ENCODE data around the gene C10orf143.
"Not testable (repeated sequence)": the region's sequence is repeated elsewhere in the genome, so short reads cannot be mapped to it uniquely, and the experiment has no call there.

C10orf143 gene

DNA sequence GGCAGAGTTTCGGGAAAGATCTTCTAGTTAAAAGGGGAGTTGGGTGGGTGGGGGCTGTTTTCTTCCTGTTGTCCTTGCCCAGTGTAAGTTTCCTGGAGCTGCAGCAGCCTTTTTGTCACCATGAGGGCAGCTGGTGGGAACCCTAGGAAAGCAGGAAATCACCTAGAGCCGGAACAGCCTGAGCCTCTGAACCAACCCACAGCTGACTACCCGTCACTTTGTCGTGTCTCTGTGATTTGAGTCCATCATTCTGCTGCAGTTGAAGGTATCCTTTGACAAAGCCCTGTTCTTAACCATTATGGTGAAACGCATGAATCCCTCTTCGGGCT, 1.2 kb upstream of the C10orf143 start:
- no peak for DNase-seq (ENCODE audit: low read depth in 3 of 3, low spot score in 1 of 3)

DNA sequence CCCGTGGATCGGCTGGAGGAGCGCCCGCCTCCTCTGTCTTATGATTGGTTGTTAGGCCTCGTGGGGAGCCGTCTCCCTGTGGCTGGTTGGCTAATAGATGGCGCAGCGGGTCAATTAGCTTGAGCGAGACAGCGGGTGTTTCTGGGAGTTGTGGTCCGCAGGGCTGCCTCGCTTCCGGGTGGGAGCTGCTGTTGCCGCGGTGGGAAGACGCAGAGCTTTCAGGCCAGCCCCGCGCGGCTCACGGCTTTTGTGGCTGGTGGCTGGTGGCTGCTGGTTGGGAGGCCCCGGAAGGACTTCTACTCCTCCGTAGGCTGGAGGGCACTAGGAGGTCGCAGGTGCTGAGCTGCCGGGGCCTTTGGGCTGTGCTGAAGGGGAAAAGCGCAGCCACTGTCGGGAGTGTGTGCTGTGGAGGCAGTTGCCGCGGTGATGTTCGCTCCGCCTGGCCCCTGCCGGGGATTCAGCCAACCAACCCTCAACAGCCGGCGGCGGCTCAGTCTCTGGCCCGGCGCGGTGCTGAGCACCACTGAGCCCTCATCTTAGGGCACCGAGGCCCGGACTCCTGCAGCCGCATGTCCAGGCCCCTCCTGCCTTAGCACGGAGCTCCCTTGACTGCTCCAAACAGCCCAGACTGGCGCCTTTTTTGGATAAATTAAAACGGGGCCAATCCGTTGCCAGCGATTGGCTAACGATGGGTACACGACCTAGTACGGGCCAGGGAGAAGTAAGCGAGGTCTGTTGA, 652 bp upstream of the C10orf143 start:
- DNase-seq (ENCODE audit: low read depth in 3 of 3, low spot score in 1 of 3) = peak; percentile 80 to 84 (median 83)

DNA sequence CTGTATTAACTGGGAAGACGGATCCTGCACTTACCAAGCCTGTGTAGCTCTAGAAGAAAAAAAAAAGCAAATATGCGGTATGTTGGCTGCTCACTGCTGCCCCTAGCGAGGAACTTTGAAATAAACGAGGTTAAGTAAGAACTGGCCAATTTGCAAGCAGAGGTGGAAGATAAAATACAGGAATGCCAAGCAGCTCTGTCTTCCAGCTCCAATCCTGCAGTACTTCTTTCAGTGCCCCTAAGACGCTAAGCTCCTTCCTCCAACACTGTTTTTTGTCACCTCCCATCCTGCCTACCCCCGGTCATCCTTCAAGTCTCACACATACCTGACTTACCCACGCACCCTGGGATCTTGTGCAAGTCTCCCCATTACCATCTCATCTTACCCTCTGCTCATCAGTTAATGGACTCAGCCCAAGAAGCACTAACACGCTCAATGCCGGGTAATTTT, 809 bp downstream of the C10orf143 start:
- peak; percentile 30 to 40 (median 39) for DNase-seq (ENCODE audit: low read depth in 3 of 3, low spot score in 1 of 3)

DNA sequence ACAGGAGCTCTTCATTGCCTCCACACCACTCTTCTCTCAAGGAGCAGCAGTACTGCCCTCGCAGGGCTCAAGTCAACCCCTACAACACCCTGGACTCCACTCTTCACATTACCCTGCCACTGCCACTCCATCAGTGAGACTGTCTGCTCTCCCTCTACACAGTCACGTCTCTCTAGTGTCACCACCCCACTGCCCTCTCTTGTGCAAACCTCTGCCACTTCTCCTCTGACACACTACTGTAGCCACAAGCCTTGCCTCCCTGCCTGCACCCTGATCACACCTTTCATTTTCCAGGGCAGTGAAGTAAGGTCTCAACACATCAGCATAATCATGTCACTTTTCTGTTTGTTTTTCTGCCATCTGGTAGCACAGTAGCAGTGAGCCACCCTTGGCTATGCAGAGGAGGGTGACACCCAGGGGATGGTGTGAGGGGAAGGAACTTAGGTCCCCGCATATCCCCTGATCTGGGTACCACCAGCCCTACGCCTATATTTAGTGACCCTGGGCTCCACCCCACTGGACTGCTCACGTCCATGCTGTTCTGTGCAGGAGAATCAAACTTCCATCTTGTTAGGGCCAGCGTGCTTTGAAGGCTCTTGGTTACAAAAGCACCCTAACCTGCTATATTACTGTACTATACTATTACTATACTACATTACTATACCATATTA, 1.6 kb downstream of the C10orf143 start:
- no peak for DNase-seq (ENCODE audit: low read depth in 3 of 3, low spot score in 1 of 3)

DNA sequence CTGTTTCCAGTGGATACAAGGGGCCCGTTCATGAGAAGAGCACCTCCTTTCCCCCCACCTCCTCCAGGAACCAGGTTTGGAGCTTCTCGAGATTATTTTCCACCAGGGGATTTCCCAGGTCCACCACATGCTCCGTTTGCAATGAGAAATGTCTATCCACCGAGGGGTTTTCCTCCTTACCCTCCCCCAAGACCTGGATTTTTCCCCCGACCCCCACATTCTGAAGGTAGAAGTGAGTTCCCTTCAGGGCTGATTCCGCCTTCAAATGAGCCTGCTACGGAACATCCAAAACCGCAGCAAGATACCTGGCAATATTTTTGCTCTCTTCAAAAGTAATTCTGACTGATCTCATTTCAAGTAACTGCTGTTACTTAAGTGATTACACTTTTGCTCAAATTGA, 2.5 kb downstream of the C10orf143 start:
- DNase-seq (ENCODE audit: low read depth in 3 of 3, low spot score in 1 of 3) = not testable (repeated sequence)

DNA sequence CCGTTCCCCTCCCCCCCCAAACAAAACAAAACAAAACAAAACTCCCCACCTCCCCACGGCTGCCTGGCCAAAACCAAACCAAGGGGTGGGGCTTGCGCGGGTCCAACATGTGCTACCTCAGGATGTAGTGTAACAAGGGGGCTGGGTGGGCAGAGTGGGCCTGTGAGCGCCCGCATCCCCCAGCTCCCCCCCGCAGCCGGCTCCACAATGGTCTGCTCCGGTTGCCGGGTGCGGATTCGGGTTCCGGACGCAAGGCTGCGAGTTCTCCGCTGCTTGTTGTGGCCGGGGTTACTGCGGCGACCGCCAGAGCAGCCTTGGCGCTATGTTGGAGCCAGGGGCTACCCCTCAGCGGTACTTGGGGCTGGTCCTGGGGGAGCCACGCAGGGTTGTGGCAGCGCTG, 4.9 kb downstream of the C10orf143 start:
- DNase-seq (ENCODE audit: low read depth in 3 of 3, low spot score in 1 of 3) = no peak

DNA sequence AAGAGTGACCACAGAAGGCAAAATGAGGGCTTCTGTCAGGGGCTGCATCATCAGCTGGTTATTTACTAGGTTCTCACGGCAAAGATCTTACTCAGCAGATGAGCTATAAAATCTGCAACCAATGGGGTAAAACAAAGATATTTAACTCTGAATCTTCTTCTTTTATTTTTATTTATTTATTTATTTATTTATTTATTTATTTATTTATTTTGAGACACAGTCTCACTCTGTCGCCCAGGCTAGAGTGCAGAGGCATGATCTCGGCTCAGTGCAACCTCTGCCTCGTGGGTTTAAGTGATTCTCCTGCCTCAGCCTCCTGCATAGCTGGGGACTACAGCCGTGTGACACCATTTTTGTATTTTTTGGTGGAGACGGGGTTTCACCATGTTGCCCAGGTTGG, 11.3 kb downstream of the C10orf143 start:
- no peak for DNase-seq (ENCODE audit: low read depth in 3 of 3, low spot score in 1 of 3)

DNA sequence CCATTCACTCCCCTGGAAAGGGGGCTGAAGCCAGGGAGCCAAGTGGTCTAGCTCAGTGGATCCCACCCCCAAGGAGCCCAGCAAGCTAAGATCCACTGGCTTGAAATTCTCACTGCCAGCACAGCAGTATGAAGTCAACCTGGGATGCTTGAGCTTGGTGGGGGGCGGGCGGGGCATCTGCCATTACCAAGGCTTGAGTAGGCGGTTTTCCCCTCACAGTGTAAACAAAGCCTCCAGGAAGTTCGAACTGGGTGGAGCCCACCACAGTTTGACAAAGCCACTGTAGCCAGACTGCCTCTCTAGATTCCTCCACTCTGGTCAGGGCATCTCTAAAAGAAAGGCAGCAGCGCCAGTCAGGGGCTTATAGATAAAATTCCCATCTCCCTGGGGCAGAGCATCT, 20.1 kb downstream of the C10orf143 start:
- not testable (repeated sequence) for DNase-seq (ENCODE audit: low read depth in 3 of 3, low spot score in 1 of 3)

DNA sequence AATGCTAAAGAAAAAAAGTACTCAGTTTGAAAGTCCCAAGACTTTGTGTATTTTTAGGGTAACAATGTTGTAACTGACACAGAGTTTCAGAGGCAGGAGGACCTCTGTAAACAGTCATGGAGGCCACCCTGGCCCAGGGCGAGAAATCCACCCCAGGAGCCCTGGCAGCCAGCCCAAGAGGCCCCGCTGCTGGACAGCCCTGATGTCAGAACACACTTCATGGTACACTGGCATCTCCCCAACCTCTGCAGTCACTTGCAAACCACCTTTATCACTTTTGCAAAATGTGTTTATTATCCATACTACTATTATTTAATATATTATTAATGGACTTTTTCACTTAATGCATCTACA, 30.2 kb downstream of the C10orf143 start:
- no peak for DNase-seq (ENCODE audit: low read depth in 3 of 3, low spot score in 1 of 3)

DNA sequence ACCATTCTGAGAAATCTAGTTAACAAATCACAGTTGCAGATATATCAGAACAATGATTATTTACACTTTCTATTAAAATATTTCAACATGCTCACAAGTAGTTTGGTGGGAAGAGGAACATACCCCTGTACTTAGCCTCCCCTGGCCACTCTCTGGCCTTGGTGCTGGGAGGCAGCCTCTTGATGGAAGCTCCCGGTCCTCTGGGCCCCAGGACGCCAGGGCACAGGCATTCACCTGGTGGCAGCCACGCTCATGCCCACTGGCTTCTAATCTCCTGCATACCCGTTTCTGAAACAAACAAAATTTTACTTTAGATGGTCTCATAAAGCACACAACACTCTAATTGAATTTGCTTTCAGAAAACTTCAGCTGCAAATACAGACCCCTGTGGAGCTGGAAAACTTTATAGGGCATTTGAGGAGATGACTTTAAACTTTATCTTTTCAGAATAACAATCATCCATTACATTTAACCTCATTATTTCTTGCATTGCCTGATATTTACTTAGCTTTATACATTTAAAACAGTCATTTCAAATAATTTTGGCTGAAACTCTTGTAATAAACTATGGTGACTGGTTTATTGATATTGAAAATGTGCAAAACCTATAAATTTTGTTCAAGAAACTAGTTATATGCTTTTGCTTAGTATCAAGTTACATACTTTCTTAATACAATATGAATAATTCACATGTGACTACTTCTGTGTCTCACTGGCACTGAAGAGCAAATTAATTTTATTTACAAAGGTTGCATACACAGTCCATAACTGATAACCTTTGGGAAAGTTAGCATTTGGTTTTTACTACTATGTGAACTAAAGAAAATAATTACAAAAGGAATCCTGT, 30.8 kb downstream of the C10orf143 start:
- DNase-seq (ENCODE audit: low read depth in 3 of 3, low spot score in 1 of 3) = no peak

DNA sequence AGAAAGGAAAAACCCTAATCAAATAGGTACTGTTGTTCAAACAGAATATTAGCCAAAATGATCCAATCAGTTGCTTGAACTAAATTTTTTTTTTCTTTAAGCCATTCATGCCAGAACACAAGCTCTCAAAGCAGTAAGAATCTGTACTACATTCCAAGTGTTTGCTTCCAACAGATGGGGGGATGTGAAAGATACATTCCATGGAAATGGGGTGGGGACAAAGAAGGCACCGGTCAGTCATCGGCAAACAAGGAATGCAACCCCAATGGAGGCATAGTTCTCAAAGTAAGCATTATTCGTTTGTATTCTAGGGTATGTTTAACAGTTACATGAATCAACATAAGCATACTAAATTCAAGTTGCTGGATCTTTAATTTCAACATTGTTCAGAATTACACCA, 32.5 kb downstream of the C10orf143 start:
- no peak for DNase-seq (ENCODE audit: low read depth in 3 of 3, low spot score in 1 of 3)

DNA sequence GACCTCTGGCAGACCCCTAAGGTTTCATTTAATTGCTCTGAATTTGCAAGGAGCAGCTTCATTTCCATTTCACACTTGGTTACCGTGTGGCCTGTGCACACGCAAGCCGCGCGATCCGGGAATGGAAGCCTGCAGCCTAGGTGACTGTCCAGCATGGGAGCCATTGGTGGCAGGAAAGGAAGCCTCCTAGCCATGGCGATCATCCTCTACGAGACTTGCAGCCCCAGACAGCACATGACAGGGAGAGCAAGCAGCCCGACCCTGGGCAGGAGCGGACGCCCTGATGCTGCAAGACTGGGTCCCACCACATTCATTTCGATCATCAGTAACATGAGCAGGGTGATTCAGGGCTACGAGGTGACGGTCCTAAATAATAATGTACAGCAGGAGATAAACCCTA, 33.9 kb downstream of the C10orf143 start:
- DNase-seq (ENCODE audit: low read depth in 3 of 3, low spot score in 1 of 3) = no peak

DNA sequence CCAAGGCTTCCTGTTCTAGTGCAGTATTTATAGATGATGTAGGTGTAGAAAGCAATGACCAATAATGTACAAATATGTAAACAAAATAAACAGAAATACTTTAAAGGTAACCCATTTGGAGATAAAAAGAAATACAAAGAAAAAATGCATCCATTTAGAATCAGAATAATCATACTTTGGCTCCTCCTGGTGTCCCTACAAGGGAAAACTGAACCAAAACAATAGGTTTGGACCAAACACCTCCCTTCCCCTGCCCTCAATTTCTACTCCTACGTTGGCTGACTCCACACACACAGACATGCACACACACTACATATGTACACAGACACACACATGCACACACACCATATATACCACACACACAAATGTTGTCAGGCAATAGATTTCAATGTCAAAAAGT, 36.0 kb downstream of the C10orf143 start:
- DNase-seq (ENCODE audit: low read depth in 3 of 3, low spot score in 1 of 3) = no peak

DNA sequence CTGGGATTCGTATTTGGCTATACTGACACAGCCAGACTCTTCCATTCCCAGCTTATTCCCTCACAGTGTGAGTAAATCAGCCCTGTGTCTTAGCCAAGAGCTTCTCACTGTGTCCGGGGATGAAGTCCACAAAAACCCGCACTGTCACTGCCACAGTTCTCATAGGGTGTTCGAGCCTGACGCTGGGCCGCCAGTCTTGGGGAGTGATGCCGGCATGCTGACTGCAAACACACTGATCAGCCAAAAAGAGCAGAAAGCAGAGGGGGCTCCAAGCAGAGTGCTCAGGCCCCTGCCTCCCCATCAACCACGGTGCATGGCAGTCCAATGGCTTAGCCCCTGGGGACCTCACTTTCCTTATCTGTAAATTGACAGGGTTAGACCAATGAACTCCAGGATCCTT, 36.7 kb downstream of the C10orf143 start:
- no peak for DNase-seq (ENCODE audit: low read depth in 3 of 3, low spot score in 1 of 3)

DNA sequence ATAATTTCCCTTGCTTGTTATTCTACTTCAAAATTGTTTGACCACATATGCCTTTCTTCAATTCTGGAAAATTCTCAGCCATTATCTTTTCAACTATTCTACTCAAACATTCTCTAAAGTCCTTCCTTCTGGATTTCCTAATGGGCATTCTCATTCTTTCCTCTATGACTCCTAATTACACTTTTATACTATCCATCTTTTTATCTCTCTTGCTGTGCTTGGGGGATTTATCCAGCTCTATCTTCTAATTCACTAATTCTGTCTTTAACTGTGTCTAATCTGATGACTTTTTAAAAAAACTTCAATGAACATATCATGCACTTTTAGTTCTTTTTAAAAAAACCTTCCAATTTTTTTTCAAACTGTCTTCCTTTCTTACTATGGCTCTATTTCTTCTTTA, 38.4 kb downstream of the C10orf143 start:
- DNase-seq (ENCODE audit: low read depth in 3 of 3, low spot score in 1 of 3) = no peak

DNA sequence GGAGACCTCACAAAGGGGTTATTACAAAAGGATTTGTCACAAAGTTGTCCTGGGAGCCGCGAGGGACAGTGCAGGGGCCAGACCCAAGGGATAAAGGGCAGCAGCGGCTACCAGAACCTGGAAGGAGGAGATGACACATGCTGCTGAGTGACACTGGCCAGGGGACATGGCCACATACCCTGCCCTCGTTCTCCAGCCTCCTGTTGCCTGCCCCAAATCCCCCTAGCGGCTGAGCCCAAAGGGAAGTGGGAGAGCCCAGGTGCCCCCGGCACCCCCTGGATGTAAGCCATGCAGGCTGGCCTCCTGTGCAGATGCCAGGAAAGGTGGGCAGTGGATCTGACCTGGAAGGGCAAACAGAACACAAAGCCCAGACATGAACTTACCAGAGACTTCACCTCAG, 42.7 kb downstream of the C10orf143 start:
- no peak for DNase-seq (ENCODE audit: low read depth in 3 of 3, low spot score in 1 of 3)

DNA sequence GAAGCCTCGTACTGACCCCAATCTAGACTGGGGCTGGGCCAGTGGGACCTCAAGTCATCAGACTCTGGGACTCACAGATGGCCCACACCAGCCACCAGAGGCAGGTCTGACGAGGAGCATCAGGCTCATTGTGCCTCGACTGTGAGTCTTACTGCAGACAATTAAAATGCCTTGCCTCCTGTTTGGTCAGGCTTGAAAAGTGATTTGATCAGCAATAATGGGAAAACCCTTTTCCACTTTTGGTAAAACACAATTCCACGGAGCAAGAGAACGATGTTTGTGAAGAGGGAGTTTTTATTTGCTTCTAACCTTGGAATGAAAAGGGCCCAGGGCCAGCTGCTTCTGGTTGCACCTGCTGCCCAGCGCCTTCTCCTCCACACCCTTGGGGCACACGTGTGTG, 43.9 kb downstream of the C10orf143 start:
- DNase-seq (ENCODE audit: low read depth in 3 of 3, low spot score in 1 of 3) = no peak

DNA sequence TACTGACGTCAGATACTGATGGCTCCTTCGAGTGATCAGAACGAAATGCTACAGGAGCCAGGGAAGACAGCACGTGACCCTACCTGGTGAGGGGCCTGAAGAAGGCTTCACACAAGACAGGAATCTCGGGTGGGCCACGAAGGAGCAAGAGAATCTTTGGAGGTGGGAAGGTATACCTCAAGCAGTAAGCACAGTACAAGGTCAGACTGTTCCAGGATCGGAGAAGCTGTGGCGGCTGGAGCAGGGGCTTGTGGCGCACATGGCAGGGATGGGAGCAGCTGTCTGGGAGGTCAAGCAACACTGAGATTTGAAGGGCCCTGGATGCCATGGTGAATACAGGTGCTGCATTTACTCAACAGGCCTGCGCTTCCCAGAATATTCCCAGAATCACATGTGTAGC, 45.4 kb downstream of the C10orf143 start:
- no peak for DNase-seq (ENCODE audit: low read depth in 3 of 3, low spot score in 1 of 3)

DNA sequence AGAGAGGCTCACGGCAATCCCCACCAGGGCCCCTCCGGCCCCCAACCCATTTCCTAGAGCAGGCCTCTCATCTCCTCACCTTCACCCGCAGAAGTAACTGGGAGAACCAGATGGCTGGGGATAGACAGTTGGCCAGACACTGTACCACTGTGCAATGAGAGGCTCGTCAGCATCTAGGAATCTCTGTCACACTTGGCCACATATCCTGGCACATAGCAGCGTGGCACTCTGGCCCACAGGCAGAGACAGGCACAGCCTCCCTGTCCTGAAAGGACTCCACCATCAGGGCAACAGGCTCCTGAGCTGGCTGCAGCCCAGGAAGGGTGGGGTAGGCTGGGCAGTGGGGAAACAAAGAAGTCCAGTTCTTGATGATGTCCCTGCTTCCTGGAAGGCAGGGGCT, 45.8 kb downstream of the C10orf143 start:
- no peak for DNase-seq (ENCODE audit: low read depth in 3 of 3, low spot score in 1 of 3)

DNA sequence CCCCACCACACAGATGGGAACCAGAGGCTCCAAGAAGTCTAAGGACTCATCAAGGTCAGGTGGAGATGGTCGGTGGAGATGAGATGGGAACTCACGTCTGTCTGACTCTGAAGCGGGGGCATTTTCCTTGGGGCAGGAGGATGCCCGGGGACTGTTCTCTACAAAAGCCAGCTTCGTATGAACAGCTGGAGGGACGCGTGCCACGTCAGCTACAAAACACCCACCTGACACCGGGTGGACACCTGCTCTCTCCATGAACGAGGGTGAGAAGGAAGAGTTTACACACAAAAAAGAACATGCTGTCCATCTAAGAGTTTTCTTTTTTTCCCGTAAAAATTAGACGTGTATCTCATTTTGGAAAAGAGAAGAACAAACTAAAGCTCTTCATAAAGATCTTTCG, 47.7 kb downstream of the C10orf143 start:
- DNase-seq (ENCODE audit: low read depth in 3 of 3, low spot score in 1 of 3) = no peak

DNA sequence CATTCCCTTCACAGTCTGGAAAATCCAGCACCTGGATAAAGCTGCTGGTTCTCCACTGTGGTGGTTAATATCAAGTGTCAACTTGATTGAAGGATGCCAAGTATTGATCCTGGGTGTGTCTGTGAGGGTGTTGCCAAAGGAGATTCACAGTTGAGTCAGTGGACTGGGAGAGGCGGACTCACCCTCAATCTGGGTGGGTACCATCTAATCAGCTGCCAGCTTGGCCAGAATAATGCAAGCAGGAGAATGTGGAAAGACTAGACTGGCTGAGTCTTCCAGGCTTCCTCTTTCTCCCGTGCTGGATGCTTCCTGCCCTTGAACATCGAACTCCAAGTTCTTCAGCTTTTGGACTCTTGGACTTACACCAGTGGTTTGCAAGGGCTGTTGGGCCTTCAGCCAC, 48.4 kb downstream of the C10orf143 start:
- no peak for DNase-seq (ENCODE audit: low read depth in 3 of 3, low spot score in 1 of 3)

DNA sequence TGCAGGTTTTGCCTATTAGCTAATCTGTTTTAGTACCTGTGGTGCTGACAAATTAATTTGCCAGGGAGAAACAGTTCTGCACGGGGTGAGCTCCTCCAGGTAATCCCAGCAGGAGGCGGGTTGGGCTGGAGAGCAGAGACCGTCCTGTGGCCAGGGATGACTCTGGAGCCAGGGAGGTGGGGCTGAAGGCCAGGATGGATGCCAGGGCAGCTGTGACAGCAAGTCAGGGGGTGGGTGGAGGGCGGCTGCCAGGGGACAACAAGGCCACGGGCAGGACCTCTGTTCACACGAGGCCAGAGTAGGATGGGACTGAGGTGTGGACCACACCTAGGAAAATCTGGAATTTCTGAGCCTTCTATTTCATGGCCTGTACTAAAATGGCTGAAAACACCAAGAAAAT, 48.9 kb downstream of the C10orf143 start:
- DNase-seq (ENCODE audit: low read depth in 3 of 3, low spot score in 1 of 3) = no peak
